Endothelial cell of umbilical vein (primary cell): ENCODE data around the gene NLRP5.

Source experiments
- EZH2 ChIP-seq: IDR thresholded peaks from 2 replicates; pipeline ENCODE4 v1.6.1; 2012; ENCODE audit warnings: borderline replicate concordance, low read depth, mild to moderate bottlenecking, moderate library complexity, low read length, inconsistent platforms; ENCODE audit not compliant: severe bottlenecking
- GATA2 ChIP-seq: IDR thresholded peaks from 2 replicates; pipeline ENCODE4 v1.7.0; 2011; ENCODE audit warnings: low read depth, mild to moderate bottlenecking, moderate library complexity, mixed read lengths, low read length; ENCODE audit not compliant: insufficient read length, insufficient read depth
- MYC ChIP-seq: IDR thresholded peaks from one replicate; pipeline ENCODE4 v1.6.1; 2011; ENCODE audit warnings: mild to moderate bottlenecking, low read depth, low read length
- POLR2A ChIP-seq: IDR thresholded peaks from 2 replicates; pipeline ENCODE4 v1.6.1; 2012; ENCODE audit warnings: low read depth, mild to moderate bottlenecking, control low read depth, low read length
- POLR2AphosphoS5 ChIP-seq: IDR thresholded peaks from 2 replicates; pipeline ENCODE4 v1.6.1; 2012; ENCODE audit warnings: low read depth, mild to moderate bottlenecking, control low read depth, low read length, moderate library complexity; ENCODE audit not compliant: insufficient read depth
- TF ChIP-seq, protein P1 (sequence below), 2 donors: IDR thresholded peaks; 1 replicate in 1 of 2; 2 replicates in 1 of 2; pipeline ENCODE4 v1.5.1; 2011; ENCODE audit warnings: low read length in 2 of 2, mild to moderate bottlenecking in 2 of 2, moderate library complexity in 2 of 2, control low read depth in 1 of 2, inconsistent platforms in 1 of 2, low read depth in 1 of 2; ENCODE audit not compliant: insufficient read depth in 1 of 2; ENCODE audit errors: extremely low read depth in 1 of 2
- TF ChIP-seq, protein P2 (sequence below): IDR thresholded peaks from 2 replicates; pipeline ENCODE4 v1.6.1; 2011; ENCODE audit not compliant: insufficient read depth, insufficient read length

GRCh38 chr19:56026769-56027168 lies 40.2 kb downstream of the NLRP5 start:
- TF ChIP-seq, protein P1, sequence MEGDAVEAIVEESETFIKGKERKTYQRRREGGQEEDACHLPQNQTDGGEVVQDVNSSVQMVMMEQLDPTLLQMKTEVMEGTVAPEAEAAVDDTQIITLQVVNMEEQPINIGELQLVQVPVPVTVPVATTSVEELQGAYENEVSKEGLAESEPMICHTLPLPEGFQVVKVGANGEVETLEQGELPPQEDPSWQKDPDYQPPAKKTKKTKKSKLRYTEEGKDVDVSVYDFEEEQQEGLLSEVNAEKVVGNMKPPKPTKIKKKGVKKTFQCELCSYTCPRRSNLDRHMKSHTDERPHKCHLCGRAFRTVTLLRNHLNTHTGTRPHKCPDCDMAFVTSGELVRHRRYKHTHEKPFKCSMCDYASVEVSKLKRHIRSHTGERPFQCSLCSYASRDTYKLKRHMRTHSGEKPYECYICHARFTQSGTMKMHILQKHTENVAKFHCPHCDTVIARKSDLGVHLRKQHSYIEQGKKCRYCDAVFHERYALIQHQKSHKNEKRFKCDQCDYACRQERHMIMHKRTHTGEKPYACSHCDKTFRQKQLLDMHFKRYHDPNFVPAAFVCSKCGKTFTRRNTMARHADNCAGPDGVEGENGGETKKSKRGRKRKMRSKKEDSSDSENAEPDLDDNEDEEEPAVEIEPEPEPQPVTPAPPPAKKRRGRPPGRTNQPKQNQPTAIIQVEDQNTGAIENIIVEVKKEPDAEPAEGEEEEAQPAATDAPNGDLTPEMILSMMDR (IDR thresholded peaks at IDR 0.05; ENCODE audit: extremely low read depth in 1 of 2, insufficient read depth in 1 of 2, low read depth in 1 of 2, low read length in 2 of 2), result no peak
- TF ChIP-seq POLR2AphosphoS5, result no peak
- TF ChIP-seq GATA2, result no peak
- TF ChIP-seq POLR2A, result no peak
- no peak for TF ChIP-seq EZH2
- TF ChIP-seq, protein P2, sequence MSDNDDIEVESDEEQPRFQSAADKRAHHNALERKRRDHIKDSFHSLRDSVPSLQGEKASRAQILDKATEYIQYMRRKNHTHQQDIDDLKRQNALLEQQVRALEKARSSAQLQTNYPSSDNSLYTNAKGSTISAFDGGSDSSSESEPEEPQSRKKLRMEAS, result no peak
- TF ChIP-seq MYC, result no peak
